Endothelial cell of umbilical vein (primary cell): ENCODE results near the gene LTBP2. TPM values are rescaled to one million over a fixed set of nuclear protein-coding genes. Genes with fewer than 3 reads are reported as not detected.
A peak's percentile ranks its signal among the peaks of the same experiment; 100 is the strongest.

Experiments used
- BruUV-seq: library from RNA; stranded (reverse); fragments of 400-500 nt; replicated peaks from 2 replicates; lab custom pipeline; 2021; lab: Mats Ljungman, UMichigan
- CTCF ChIA-PET: fragments of 300-600, 350-600 bp; sonication (Branson Sonifier 250); formaldehyde crosslinking; loops from one replicate; lab custom pipeline; 2021; ENCODE audit warnings: antibody characterized with exemption, inconsistent platforms; lab: Charles Lee
- POLR2A ChIA-PET: fragments of 300-600, 350-600 bp; sonication (Branson Sonifier 250); formaldehyde crosslinking; loops from one replicate; lab custom pipeline; 2021; ENCODE audit warnings: antibody characterized with exemption, inconsistent platforms; lab: Charles Lee
- DNase-seq: peaks from one replicate; pipeline ENCODE4 v3.0.0-alpha.2; 2011; ENCODE audit warnings: low read depth, low spot score
- FAIRE-seq: peaks from 2 replicates; lab custom pipeline; 2011; peaks lifted over from hg19 to GRCh38; lab: Jason Lieb, UNC
- H2AFZ ChIP-seq: 2 replicates; pipeline ENCODE4 v1.6.0; 2012; ENCODE audit warnings: low read depth, low read length, control low read depth, inconsistent platforms
- H3K27ac ChIP-seq: 2 replicates; pipeline ENCODE4 v1.5.1; 2011; ENCODE audit warnings: low read depth, mild to moderate bottlenecking, control low read depth, low read length, moderate library complexity; ENCODE audit not compliant: insufficient read depth
- H3K27me3 ChIP-seq, 2 experiments: 2 replicates each; pipeline versions ENCODE4 v1.6.0 to v1.6.1; 2011; ENCODE audit warnings: low read length in 2 of 2, mixed read lengths in 1 of 2; ENCODE audit not compliant: control insufficient read depth in 2 of 2, insufficient read depth in 2 of 2
- H3K36me3 ChIP-seq, 2 experiments: 2 replicates in 1 of 2; 3 replicates in 1 of 2; pipeline ENCODE4 v1.5.1; 2011; ENCODE audit warnings: low read length in 2 of 2, mild to moderate bottlenecking in 1 of 2, moderate library complexity in 1 of 2; ENCODE audit not compliant: control insufficient read depth in 2 of 2, insufficient read depth in 2 of 2; ENCODE audit errors: extremely low read depth in 1 of 2
- H3K4me1 ChIP-seq: 3 replicates; pipeline ENCODE4 v1.5.1; 2011; ENCODE audit warnings: mild to moderate bottlenecking, low read length; ENCODE audit not compliant: control insufficient read depth, insufficient read depth; ENCODE audit errors: extremely low read depth
- H3K4me2 ChIP-seq: 2 replicates; pipeline ENCODE4 v1.6.1; 2011; ENCODE audit warnings: low read length, control low read depth, mixed read lengths; ENCODE audit not compliant: insufficient read depth
- H3K4me3 ChIP-seq, 3 experiments: fragments of 200-600 bp in 1 of 3; sonication (generic), shearing (Covaris generic) in 1 of 3; replicated peaks in 1 of 3; 2 replicates each; pipeline ENCODE4 v1.5.1; 2011 to 2016; ENCODE audit warnings: control low read depth in 3 of 3, low read length in 3 of 3, mild to moderate bottlenecking in 2 of 3, inconsistent platforms in 1 of 3, low read depth in 1 of 3, moderate library complexity in 1 of 3; ENCODE audit not compliant: insufficient read depth in 1 of 3
- H3K79me2 ChIP-seq: 2 replicates; pipeline ENCODE4 v1.6.0; 2012; ENCODE audit warnings: low read length, inconsistent platforms; ENCODE audit not compliant: control insufficient read depth, insufficient read depth
- H3K9ac ChIP-seq: replicated peaks from 2 replicates; pipeline ENCODE3; 2011; ENCODE audit warnings: low read length, control low read depth; ENCODE audit not compliant: insufficient read depth; ENCODE audit errors: extremely low read depth
- H3K9me1 ChIP-seq: replicated peaks from 3 replicates; pipeline ENCODE4 v1.6.0; 2011; ENCODE audit warnings: mild to moderate bottlenecking, low read length; ENCODE audit not compliant: control insufficient read depth, insufficient read depth; ENCODE audit errors: extremely low read depth
- H3K9me3 ChIP-seq: replicated peaks from 2 replicates; pipeline ENCODE4 v1.5.1; 2012; ENCODE audit warnings: low read length, inconsistent platforms; ENCODE audit not compliant: control insufficient read depth, insufficient read depth
- H4K20me1 ChIP-seq: replicated peaks from 2 replicates; pipeline ENCODE3; 2011; ENCODE audit warnings: mild to moderate bottlenecking, low read length; ENCODE audit not compliant: control insufficient read depth, insufficient read depth; ENCODE audit errors: extremely low read depth
- EZH2 ChIP-seq: IDR thresholded peaks from 2 replicates; pipeline ENCODE4 v1.6.1; 2012; ENCODE audit warnings: borderline replicate concordance, low read depth, mild to moderate bottlenecking, moderate library complexity, low read length, inconsistent platforms; ENCODE audit not compliant: severe bottlenecking
- FOS ChIP-seq: IDR thresholded peaks from 2 replicates; pipeline ENCODE4 v1.6.1; 2011; ENCODE audit warnings: mild to moderate bottlenecking, low read length, moderate library complexity, borderline replicate concordance; ENCODE audit not compliant: insufficient read depth
- GATA2 ChIP-seq: IDR thresholded peaks from 2 replicates; pipeline ENCODE4 v1.7.0; 2011; ENCODE audit warnings: low read depth, mild to moderate bottlenecking, moderate library complexity, mixed read lengths, low read length; ENCODE audit not compliant: insufficient read length, insufficient read depth
- JUN ChIP-seq: IDR thresholded peaks from 2 replicates; pipeline ENCODE4 v1.6.1; 2011; ENCODE audit warnings: borderline replicate concordance, low read depth; ENCODE audit not compliant: insufficient read length, insufficient read depth
- MYC ChIP-seq: IDR thresholded peaks from one replicate; pipeline ENCODE4 v1.6.1; 2011; ENCODE audit warnings: mild to moderate bottlenecking, low read depth, low read length
- POLR2A ChIP-seq: IDR thresholded peaks from 2 replicates; pipeline ENCODE4 v1.6.1; 2012; ENCODE audit warnings: low read depth, mild to moderate bottlenecking, control low read depth, low read length
- POLR2AphosphoS5 ChIP-seq: IDR thresholded peaks from 2 replicates; pipeline ENCODE4 v1.6.1; 2012; ENCODE audit warnings: low read depth, mild to moderate bottlenecking, control low read depth, low read length, moderate library complexity; ENCODE audit not compliant: insufficient read depth
- dilution Hi-C: fragments of 300-500 bp; cut with MboI; formaldehyde crosslinking; loops from one replicate; pipeline ENCODE4 v1.15.0; 2019; ENCODE audit warnings: low sequenced_read_pairs; ENCODE audit not compliant: extremely low pct_ligation_motif_present
- intact Hi-C: fragments of 100-400 bp; cut with micrococcal nuclease; formaldehyde crosslinking; loops from one replicate; pipeline ENCODE4 v1.10.0; 2022
- polyA plus RNA-seq, 4 experiments: library from polyadenylated mRNA; depleted of rRNA in 3 of 4; stranded (reverse) in 3 of 4; unstranded in 1 of 4; fragments of >200 nt; gene quantifications; 2 replicates each; pipeline versions ENCODE4 v1.2.1 to v1.2.3, GENCODE V29; 2011 to 2012; ENCODE audit warnings: missing spikeins in 1 of 4
- total RNA-seq: library from RNA; stranded (reverse); gene quantifications from 2 replicates; pipeline ENCODE4 v1.2.3, GENCODE V29; 2021
- TF ChIP-seq, protein P1 (sequence below), 2 donors: IDR thresholded peaks; 1 replicate in 1 of 2; 2 replicates in 1 of 2; pipeline ENCODE4 v1.5.1; 2011; ENCODE audit warnings: low read length in 2 of 2, mild to moderate bottlenecking in 2 of 2, moderate library complexity in 2 of 2, control low read depth in 1 of 2, inconsistent platforms in 1 of 2, low read depth in 1 of 2; ENCODE audit not compliant: insufficient read depth in 1 of 2; ENCODE audit errors: extremely low read depth in 1 of 2
- TF ChIP-seq, protein P2 (sequence below): IDR thresholded peaks from 2 replicates; pipeline ENCODE4 v1.6.1; 2011; ENCODE audit not compliant: insufficient read depth, insufficient read length

Gene LTBP2
- total and polyA plus RNA-seq, 2 donors (not counting 3 experiments of a cell fraction or from before 2014, with no cell fraction given): 209 to 268 TPM

DNA sequence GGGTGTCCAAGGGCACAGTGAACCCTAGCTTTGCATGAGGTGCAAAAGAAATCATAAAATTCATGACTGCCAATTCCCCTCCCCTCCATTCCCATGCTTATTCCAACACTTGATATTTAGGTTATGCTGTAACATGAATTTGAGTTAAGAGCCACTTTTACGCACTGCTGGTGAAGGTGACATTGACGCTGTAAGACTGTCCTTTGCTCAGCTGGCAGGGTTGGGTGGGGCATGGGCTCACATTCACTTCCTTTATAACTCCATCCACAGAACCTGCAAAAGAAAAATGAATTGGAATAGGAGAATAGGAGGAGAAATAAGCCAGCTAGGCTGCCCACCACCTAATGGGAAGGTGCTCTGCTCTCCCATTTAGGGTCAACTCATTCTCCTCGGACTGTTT lies 125.9 kb downstream of the LTBP2 start:
- no peak overlapping the region for H3K4me3 ChIP-seq
- H3K9ac ChIP-seq: no peak overlapping the region
- H3K79me2 ChIP-seq: peaks cover 18% of the 10 kb centered on the region
- peak overlapping the region; percentile 33 for H3K27ac ChIP-seq
- FAIRE-seq (no peak), DNase-seq (no peak)
- H3K9me1 ChIP-seq: no peaks in the 10 kb centered on the region
- dilution Hi-C loops (no loop called here), intact Hi-C loops (loop anchor here (2.0 kb wide), 1 partner anchor 809 kb away; no protein-coding TSS in a partner anchor)
- no peaks in the 10 kb centered on the region for H4K20me1 ChIP-seq
- ChIA-PET CTCF (interaction anchor here (1.5 to 1.7 kb wide), 2 partner anchors 21 to 375 kb away, joined by 3 to 4 read pairs; no protein-coding TSS in a partner anchor), POLR2A (no interaction called here)
- no peak overlapping the region for H2AFZ ChIP-seq
- H3K27me3 ChIP-seq: no peaks in the 10 kb centered on the region
- no TSS peak for BruUV-seq
- H3K9me3 ChIP-seq: no peaks in the 10 kb centered on the region
- TF ChIP-seq MYC (no peak), GATA2 (no peak), POLR2A (no peak), POLR2AphosphoS5 (no peak), JUN (no peak), EZH2 (no peak), FOS (no peak)
- TF ChIP-seq, protein P1, sequence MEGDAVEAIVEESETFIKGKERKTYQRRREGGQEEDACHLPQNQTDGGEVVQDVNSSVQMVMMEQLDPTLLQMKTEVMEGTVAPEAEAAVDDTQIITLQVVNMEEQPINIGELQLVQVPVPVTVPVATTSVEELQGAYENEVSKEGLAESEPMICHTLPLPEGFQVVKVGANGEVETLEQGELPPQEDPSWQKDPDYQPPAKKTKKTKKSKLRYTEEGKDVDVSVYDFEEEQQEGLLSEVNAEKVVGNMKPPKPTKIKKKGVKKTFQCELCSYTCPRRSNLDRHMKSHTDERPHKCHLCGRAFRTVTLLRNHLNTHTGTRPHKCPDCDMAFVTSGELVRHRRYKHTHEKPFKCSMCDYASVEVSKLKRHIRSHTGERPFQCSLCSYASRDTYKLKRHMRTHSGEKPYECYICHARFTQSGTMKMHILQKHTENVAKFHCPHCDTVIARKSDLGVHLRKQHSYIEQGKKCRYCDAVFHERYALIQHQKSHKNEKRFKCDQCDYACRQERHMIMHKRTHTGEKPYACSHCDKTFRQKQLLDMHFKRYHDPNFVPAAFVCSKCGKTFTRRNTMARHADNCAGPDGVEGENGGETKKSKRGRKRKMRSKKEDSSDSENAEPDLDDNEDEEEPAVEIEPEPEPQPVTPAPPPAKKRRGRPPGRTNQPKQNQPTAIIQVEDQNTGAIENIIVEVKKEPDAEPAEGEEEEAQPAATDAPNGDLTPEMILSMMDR (IDR thresholded peaks at IDR 0.05; ENCODE audit: extremely low read depth in 1 of 2, insufficient read depth in 1 of 2, low read depth in 1 of 2, low read length in 2 of 2): no peak
- TF ChIP-seq, protein P2, sequence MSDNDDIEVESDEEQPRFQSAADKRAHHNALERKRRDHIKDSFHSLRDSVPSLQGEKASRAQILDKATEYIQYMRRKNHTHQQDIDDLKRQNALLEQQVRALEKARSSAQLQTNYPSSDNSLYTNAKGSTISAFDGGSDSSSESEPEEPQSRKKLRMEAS: no peak
- peaks cover 51% of the 10 kb centered on the region for H3K4me1 ChIP-seq
- peaks cover 10% of the 10 kb centered on the region in 2 experiments for H3K36me3 ChIP-seq
- H3K4me2 ChIP-seq: peak overlapping the region; percentile 44
